RWPE2 (cell line): ENCODE measurements around the gene HABP2.
A peak's percentile ranks its signal among the peaks of the same experiment; 100 is the strongest.

Source experiments
- ATAC-seq: fragments of 200-7000 bp; cut with Tn5 transposase; 3 replicates; pipeline ENCODE4 v1.9.1; 2021; ENCODE audit warnings: low read depth
- DNase-seq: peaks from one replicate; pipeline ENCODE4 v3.0.0-alpha.2; 2020; ENCODE audit warnings: low spot score
- H3K27ac ChIP-seq: fragments of 450-650 bp; 2 replicates; pipeline ENCODE4 v1.5.1; 2017; ENCODE audit warnings: mild to moderate bottlenecking; ENCODE audit not compliant: poor library complexity, severe bottlenecking
- H3K27me3 ChIP-seq: fragments of 250-450 bp; sonication (Bioruptor Pico); 2 replicates; pipeline ENCODE4 v1.5.1; 2021; ENCODE audit warnings: mild to moderate bottlenecking, moderate library complexity; ENCODE audit not compliant: insufficient read depth, poor library complexity, severe bottlenecking
- H3K36me3 ChIP-seq: fragments of 250-450 bp; sonication (Bioruptor Pico); 2 replicates; pipeline ENCODE4 v1.5.1; 2020; ENCODE audit warnings: low read depth, mild to moderate bottlenecking, moderate library complexity
- H3K4me1 ChIP-seq: fragments of 250-450 bp; sonication (Bioruptor Pico); 2 replicates; pipeline ENCODE4 v1.5.1; 2021; ENCODE audit warnings: mild to moderate bottlenecking, moderate library complexity; ENCODE audit not compliant: insufficient read depth, poor library complexity, severe bottlenecking
- H3K4me3 ChIP-seq: fragments of 250-450 bp; sonication (Bioruptor Pico); 2 replicates; pipeline ENCODE4 v1.5.1; 2021; ENCODE audit warnings: mild to moderate bottlenecking, moderate library complexity; ENCODE audit not compliant: severe bottlenecking
- H3K9me3 ChIP-seq: fragments of 250-450 bp; sonication (Bioruptor Pico); 2 replicates; pipeline ENCODE4 v1.5.1; 2021; ENCODE audit warnings: mild to moderate bottlenecking, moderate library complexity; ENCODE audit not compliant: severe bottlenecking
- TF ChIP-seq, protein P1 (sequence below): fragments of 450-650 bp; IDR thresholded peaks from one replicate; pipeline ENCODE4 v1.5.1; 2017; ENCODE audit warnings: mild to moderate bottlenecking, moderate library complexity; ENCODE audit not compliant: poor library complexity, severe bottlenecking

HABP2 gene

GRCh38 chr10:113521475-113521795, 31.4 kb upstream of the HABP2 start:
- Histone ChIP-seq H3K9me3 (no peaks in the 10 kb centered on the region), H3K36me3 (no peaks in the 10 kb centered on the region), H3K4me3 (no peak overlapping the region), H3K27me3 (no peaks in the 10 kb centered on the region), H3K27ac (no peak overlapping the region), H3K4me1 (no peaks in the 10 kb centered on the region)
- TF ChIP-seq, protein P1, sequence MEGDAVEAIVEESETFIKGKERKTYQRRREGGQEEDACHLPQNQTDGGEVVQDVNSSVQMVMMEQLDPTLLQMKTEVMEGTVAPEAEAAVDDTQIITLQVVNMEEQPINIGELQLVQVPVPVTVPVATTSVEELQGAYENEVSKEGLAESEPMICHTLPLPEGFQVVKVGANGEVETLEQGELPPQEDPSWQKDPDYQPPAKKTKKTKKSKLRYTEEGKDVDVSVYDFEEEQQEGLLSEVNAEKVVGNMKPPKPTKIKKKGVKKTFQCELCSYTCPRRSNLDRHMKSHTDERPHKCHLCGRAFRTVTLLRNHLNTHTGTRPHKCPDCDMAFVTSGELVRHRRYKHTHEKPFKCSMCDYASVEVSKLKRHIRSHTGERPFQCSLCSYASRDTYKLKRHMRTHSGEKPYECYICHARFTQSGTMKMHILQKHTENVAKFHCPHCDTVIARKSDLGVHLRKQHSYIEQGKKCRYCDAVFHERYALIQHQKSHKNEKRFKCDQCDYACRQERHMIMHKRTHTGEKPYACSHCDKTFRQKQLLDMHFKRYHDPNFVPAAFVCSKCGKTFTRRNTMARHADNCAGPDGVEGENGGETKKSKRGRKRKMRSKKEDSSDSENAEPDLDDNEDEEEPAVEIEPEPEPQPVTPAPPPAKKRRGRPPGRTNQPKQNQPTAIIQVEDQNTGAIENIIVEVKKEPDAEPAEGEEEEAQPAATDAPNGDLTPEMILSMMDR, result peak; percentile 77
- DNase-seq (no peak), ATAC-seq (no peak)

DNA sequence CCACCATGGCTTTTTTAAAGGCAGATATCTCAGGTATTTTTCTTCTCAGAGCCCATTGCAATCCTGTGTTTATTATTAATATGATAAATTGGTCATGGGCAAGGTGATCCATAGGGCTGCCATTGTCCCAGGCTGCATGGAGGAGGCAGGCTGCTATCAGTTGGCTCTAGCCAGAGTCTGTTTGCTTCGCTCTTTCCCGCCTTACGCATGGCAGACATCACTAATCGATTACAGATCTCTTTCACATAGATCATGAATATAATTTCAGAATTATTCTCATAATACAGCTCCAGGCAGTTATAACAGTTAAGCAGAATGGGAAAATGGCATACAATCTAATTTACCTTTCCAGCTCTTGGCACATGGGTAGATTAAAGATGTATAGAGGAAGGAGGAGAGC, 30.4 kb upstream of the HABP2 start:
- Histone ChIP-seq H3K36me3 (no peaks in the 10 kb centered on the region), H3K27ac (no peak overlapping the region), H3K4me3 (no peak overlapping the region), H3K4me1 (no peaks in the 10 kb centered on the region), H3K9me3 (no peaks in the 10 kb centered on the region), H3K27me3 (no peaks in the 10 kb centered on the region)
- TF ChIP-seq, protein P1, result no peak
- DNase-seq (no peak), ATAC-seq (no peak)

GRCh38 chr10:113523071-113523470, 29.8 kb upstream of the HABP2 start:
- H3K27ac ChIP-seq, result no peak overlapping the region

GRCh38 chr10:113523628-113524027, 29.2 kb upstream of the HABP2 start:
- no peak for DNase-seq
- no peaks in the 10 kb centered on the region for H3K27me3 ChIP-seq
- no peak overlapping the region for H3K4me3 ChIP-seq

More at GRCh38 chr10:113523071-113523470, 29.8 kb upstream of the HABP2 start:
- DNase-seq, result no peak
- no peaks in the 10 kb centered on the region for H3K36me3 ChIP-seq
- no peak for ATAC-seq
- no peaks in the 10 kb centered on the region for H3K27me3 ChIP-seq
- TF ChIP-seq, protein P1, result no peak
- H3K4me1 ChIP-seq, result no peaks in the 10 kb centered on the region
- no peaks in the 10 kb centered on the region for H3K9me3 ChIP-seq
- H3K4me3 ChIP-seq, result no peak overlapping the region

DNA sequence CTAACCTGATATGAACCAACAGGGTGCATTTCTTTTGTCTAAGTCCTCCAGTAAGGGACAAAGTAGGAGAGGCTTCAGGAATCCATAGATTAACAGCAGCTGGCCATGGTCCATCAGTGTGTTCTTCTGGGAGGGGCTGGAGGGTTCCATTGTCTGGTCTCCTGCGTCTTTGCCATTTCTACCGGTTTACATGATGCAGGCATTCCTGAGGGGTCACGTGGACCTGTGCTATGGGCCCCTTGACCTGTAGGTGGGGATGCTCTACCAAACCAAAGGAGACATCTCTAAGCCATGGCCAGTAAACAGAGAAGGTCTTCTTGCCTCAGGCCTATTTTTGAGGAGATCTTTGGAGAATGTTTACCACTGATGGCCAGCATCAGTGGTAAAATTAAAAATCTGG, 28.7 kb upstream of the HABP2 start:
- Histone ChIP-seq H3K36me3 (no peaks in the 10 kb centered on the region), H3K27ac (no peak overlapping the region), H3K4me3 (no peak overlapping the region), H3K4me1 (no peaks in the 10 kb centered on the region), H3K27me3 (no peaks in the 10 kb centered on the region), H3K9me3 (no peaks in the 10 kb centered on the region)
- TF ChIP-seq, protein P1, result no peak
- ATAC-seq (no peak), DNase-seq (no peak)

More at GRCh38 chr10:113523628-113524027, 29.2 kb upstream of the HABP2 start:
- H3K27ac ChIP-seq, result no peak overlapping the region
- H3K36me3 ChIP-seq, result no peaks in the 10 kb centered on the region
- H3K9me3 ChIP-seq, result no peaks in the 10 kb centered on the region
- TF ChIP-seq, protein P1, result no peak
- no peaks in the 10 kb centered on the region for H3K4me1 ChIP-seq
- no peak for ATAC-seq
